ENCODE measurements around the gene OR1J2.

The OR1J2 gene

DNA sequence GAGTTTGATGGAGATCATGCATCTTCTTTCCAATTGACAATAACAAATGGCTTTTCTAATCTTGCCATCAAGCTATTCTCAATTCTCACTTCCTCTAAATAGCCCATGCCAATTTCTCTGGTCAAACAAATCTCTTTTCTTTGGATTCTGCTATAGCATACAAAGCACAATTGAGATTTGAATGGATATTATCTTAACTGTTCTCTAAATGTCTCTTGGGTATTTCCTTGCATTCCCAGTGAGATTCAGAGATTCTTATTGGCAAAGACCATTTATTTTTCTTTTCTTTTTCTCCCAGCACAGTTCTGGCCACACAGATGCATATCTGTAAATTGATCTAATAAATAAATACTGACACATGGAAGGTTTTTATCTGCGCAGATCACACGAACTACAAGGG, 42.2 kb downstream of the OR1J2 start, which contains the start of gene OR1N2:
TSS of gene OR1N2 (plus strand) at position 301 of the 400 bp plus-strand sequence. CDS start 100 bp downstream, outside the sequence.
- DNase-seq: no peak

Data from stimulated activated naive CD4-positive, alpha-beta T cell treated with Interleukin-2 at 50 U/mL for 16 hours (primary cell).